ENCODE results near the gene CHN1. TPM values are rescaled to one million over a fixed set of nuclear protein-coding genes. Genes with fewer than 3 reads are reported as not detected.

CHN1 gene
- total RNA-seq, 4 donors from 2014 or later: 6.4 to 23.8 (median 8.7) TPM

- no peak for DNase-seq (ENCODE audit: low spot score)
- no peak for TF ChIP-seq CTCF (IDR thresholded peaks at IDR 0.05)
- ATAC-seq (ENCODE audit: low FRiP score): no peak
Measured at GRCh38 chr2:174870787-174871186, 134.4 kb downstream of the CHN1 start.

DNA sequence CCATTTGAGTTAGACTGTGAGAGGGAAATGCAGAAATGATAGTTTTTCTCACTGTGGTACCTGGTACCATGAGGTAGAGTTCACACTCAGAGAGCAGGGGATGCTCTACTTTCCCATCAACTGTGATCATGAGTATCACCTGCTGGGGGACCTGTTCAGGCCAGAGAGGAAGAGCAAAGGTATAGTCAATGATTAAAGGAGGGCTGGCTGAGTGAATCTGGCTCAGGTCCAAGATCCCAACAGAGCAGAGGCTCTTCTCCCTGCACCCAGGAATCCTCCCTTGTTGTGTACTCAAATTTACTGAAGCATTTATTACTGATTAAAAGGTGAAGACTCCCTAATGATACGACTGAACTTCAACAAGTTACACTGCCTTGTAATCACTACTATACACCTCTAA lies 136.3 kb downstream of the CHN1 start:
- no peak for DNase-seq (ENCODE audit: low spot score)
- no peak for TF ChIP-seq CTCF (IDR thresholded peaks at IDR 0.05)
- no peak for ATAC-seq (ENCODE audit: low FRiP score)

DNA sequence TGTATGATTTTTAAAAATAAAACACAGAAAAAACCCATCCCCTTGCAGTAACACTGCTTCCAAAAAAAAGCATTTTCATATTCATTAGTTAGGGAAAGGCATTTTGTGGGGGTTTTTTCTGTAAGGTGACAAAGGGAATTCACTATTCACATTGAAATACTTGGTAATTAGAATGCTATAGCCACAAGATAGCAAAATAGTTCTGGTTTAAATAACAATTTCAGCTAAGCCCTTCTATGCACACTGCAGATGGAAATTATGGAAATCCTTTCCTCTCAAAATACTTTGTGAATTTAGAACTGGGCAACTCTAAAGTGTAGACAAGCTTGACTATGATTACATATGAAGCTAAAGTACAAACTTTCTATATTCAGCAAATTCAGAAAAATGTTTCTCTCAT lies 138.8 kb downstream of the CHN1 start:
- no peak for TF ChIP-seq CTCF (IDR thresholded peaks at IDR 0.05)

DNA sequence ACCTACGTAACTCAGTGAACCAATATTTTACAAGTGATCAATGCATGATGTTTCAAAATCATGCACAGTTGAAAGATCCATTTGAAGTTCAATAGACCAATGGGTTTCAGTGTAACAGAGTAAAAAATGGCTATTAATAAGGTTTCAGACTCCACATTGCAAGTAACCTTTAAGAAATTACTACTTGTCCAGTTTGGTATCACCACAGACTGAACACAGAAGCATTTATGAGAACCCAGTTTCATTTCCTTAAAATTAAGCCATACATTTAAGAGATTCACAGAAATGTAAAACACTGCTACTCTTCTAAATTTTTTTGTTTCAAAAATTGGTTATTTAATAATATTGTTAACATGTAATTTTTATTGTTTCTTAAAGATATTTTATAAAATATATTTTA lies 142.0 kb downstream of the CHN1 start:
- TF ChIP-seq CTCF (IDR thresholded peaks at IDR 0.05): no peak
- ATAC-seq (ENCODE audit: low FRiP score): no peak
- DNase-seq (ENCODE audit: low spot score): no peak

More for the DNA sequence above, 138.8 kb downstream of the CHN1 start:
- ATAC-seq (ENCODE audit: low FRiP score) (no peak), DNase-seq (ENCODE audit: low spot score) (no peak)

GRCh38 chr2:174859563-174860169 lies 145.5 kb downstream of the CHN1 start:
- no peak for DNase-seq (ENCODE audit: low spot score)
- no peak for ATAC-seq (ENCODE audit: low FRiP score)
- no peak for TF ChIP-seq CTCF (IDR thresholded peaks at IDR 0.05)

GRCh38 chr2:174858745-174859144 lies 146.4 kb downstream of the CHN1 start:
- no peak for TF ChIP-seq CTCF (IDR thresholded peaks at IDR 0.05)
- ATAC-seq (ENCODE audit: low FRiP score): no peak
- DNase-seq (ENCODE audit: low spot score): no peak

GRCh38 chr2:174856447-174856846 lies 148.7 kb downstream of the CHN1 start:
- ATAC-seq (ENCODE audit: low FRiP score) (no peak), DNase-seq (ENCODE audit: low spot score) (no peak)
- no peak for TF ChIP-seq CTCF (IDR thresholded peaks at IDR 0.05)
